Nephron (organoid): Measurements from ENCODE around the gene COL12A1.

Experiments used
- H3K27ac Mint-ChIP-seq, 3 experiments: 2 replicates each; pipeline ENCODE4 v1.8.0; 2020; ENCODE audit warnings: mixed read lengths in 3 of 3, mild to moderate bottlenecking in 2 of 3, moderate library complexity in 1 of 3
- H3K27me3 Mint-ChIP-seq: 2 replicates; pipeline ENCODE4 v1.8.0; 2021; ENCODE audit warnings: low read depth, mild to moderate bottlenecking, moderate library complexity, mixed read lengths
- H3K36me3 Mint-ChIP-seq: 2 replicates; pipeline ENCODE4 v1.8.0; 2020; ENCODE audit warnings: low read depth, mixed read lengths
- H3K4me1 Mint-ChIP-seq: 2 replicates; pipeline ENCODE4 v1.8.0; 2020; ENCODE audit warnings: mixed read lengths
- H3K4me3 Mint-ChIP-seq, 3 experiments: 2 replicates each; pipeline ENCODE4 v1.8.0; 2020; ENCODE audit warnings: mild to moderate bottlenecking in 3 of 3, mixed read lengths in 3 of 3, moderate library complexity in 2 of 3
- H3K9me3 Mint-ChIP-seq: 2 replicates; pipeline ENCODE4 v1.8.0; 2020; ENCODE audit warnings: mixed read lengths
- TF ChIP-seq, protein P1 (sequence below), 3 experiments: fragments of 200-600 bp; sonication (generic); IDR thresholded peaks; one replicate each; pipeline ENCODE4 v1.5.0; 2021; ENCODE audit warnings: antibody characterized with exemption in 3 of 3; ENCODE audit not compliant: unreplicated experiment in 3 of 3

COL12A1 gene

DNA sequence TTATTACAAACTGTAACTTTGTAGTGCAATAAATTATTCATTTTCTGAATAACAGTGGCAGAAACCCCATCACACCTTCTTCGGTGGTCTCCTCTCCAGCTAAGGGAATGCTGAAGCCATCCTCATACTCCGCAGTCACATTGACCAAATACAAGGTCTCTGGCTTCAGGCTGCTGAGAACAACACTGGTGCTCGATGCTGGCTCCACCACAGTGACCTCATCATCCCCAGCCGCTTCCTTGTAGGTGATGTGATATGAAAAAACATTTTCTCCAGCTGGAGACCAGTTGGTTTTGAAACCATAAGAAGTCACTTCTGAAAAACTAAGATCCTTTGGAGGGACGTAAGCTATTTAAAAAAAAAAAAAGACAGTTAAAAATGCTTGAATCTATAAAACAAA lies 25.0 kb downstream of the COL12A1 start:
- H3K4me1 Mint-ChIP-seq, result no peaks in the 10 kb centered on the region
- H3K36me3 Mint-ChIP-seq, result peaks cover 61% of the 10 kb centered on the region
- peaks cover 9% of the 10 kb centered on the region for H3K9me3 Mint-ChIP-seq
- TF ChIP-seq, protein P1, sequence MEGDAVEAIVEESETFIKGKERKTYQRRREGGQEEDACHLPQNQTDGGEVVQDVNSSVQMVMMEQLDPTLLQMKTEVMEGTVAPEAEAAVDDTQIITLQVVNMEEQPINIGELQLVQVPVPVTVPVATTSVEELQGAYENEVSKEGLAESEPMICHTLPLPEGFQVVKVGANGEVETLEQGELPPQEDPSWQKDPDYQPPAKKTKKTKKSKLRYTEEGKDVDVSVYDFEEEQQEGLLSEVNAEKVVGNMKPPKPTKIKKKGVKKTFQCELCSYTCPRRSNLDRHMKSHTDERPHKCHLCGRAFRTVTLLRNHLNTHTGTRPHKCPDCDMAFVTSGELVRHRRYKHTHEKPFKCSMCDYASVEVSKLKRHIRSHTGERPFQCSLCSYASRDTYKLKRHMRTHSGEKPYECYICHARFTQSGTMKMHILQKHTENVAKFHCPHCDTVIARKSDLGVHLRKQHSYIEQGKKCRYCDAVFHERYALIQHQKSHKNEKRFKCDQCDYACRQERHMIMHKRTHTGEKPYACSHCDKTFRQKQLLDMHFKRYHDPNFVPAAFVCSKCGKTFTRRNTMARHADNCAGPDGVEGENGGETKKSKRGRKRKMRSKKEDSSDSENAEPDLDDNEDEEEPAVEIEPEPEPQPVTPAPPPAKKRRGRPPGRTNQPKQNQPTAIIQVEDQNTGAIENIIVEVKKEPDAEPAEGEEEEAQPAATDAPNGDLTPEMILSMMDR (IDR thresholded peaks at IDR 0.05; ENCODE audit: unreplicated experiment in 3 of 3), result no peak
- no peaks in the 10 kb centered on the region for H3K27me3 Mint-ChIP-seq
- no peak overlapping the region for H3K27ac Mint-ChIP-seq
- no peak overlapping the region for H3K4me3 Mint-ChIP-seq

DNA sequence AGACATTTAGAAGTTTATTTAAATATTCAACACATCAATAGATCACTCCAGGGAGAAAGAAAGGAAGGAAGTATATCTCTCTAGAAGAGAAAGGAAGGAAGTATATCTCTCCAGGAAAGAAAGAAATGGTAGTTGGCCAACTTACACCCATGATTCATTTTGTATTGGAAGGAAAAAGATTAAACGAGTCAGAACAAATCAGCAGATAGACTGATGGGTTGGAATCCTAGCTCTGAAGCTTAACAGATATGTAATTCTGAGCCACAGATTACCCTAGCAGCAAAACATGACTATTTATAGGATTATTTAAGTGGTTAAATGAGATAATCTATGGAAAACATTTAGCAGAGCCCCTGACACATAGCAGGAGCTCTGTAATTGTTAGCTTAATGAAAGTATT lies 27.1 kb downstream of the COL12A1 start:
- H3K4me3 Mint-ChIP-seq, result no peak overlapping the region
- H3K4me1 Mint-ChIP-seq, result peaks cover 3% of the 10 kb centered on the region
- peaks cover 50% of the 10 kb centered on the region for H3K36me3 Mint-ChIP-seq
- TF ChIP-seq, protein P1 (IDR thresholded peaks at IDR 0.05; ENCODE audit: unreplicated experiment in 3 of 3), result no peak
- H3K9me3 Mint-ChIP-seq, result no peaks in the 10 kb centered on the region
- no peaks in the 10 kb centered on the region for H3K27me3 Mint-ChIP-seq
- H3K27ac Mint-ChIP-seq, result no peak overlapping the region

DNA sequence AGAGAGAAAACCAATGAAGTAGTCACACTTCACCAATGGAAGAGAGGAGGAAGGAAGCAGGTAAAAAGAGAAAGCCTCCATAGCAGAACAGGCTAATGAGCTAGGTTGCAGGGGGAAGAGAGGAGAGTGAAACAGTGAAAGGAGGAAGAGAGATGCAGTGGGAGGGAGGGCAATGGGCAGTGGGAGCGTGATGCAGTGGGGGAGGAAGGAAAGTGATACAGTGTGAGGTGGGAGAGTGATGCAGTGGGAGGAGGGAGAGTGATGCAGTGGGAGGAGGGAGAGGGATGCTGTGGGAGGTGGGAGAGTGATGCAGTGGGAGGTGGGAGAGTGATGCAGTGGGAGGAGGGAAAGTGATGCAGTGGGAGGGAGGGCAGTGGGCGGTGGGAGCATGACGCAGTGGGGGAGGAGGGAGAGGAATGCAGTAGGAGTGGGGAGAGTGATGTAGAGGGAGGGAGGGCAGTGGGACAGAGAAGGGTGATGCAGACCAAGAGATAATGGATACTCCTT lies 29.7 kb downstream of the COL12A1 start:
- Mint-ChIP-seq H3K4me3 (no peak overlapping the region), H3K27ac (no peak overlapping the region), H3K27me3 (no peaks in the 10 kb centered on the region), H3K9me3 (no peaks in the 10 kb centered on the region), H3K36me3 (peaks cover 32% of the 10 kb centered on the region), H3K4me1 (peaks cover 12% of the 10 kb centered on the region)
- TF ChIP-seq, protein P1 (IDR thresholded peaks at IDR 0.05; ENCODE audit: unreplicated experiment in 3 of 3), result no peak

DNA sequence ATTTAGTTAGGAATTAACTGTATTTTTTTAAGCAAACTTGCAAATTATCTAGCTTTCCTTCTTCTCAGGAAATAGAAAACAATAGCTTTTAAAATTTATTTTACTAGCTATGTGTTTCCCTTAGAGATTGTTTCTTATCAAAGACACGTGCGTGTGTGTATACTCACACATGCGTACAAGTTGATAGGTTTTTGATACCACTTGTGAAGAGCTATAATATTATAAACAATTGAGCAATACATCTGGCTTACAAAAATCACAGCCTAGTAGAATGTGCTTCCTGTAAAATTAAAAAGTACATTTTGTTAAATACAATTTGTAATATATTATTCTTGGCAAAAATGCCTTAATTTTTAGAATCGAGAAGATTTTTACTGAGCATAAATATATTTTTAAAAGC lies 33.9 kb downstream of the COL12A1 start:
- peaks cover 46% of the 10 kb centered on the region for H3K4me1 Mint-ChIP-seq
- peaks cover 16% of the 10 kb centered on the region for H3K36me3 Mint-ChIP-seq

DNA sequence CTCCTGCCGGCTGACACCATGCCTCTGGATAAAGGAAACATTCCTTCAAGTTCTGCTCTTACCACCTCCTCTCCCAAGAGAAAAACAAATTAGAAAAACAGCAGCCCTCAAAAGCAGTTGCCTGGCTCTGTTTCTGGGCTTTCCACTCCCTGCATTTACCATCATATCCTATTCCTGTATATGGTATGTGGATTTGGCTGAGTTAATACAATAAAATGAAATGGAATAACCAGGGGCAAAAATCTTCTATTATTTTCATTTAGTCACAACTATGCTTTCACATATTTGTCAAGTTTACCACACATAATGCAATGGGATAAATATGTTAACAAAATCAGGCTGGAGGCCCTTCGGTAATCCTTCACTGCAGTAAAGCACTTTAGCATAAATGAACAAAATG lies 34.3 kb downstream of the COL12A1 start:
- Mint-ChIP-seq H3K27me3 (no peaks in the 10 kb centered on the region), H3K36me3 (peaks cover 16% of the 10 kb centered on the region), H3K4me1 (peaks cover 51% of the 10 kb centered on the region), H3K9me3 (no peaks in the 10 kb centered on the region), H3K27ac (peak overlapping the region; percentile 69 to 82 (median 77)), H3K4me3 (peak overlapping the region in 1 of 3 experiments; percentile 18)
- TF ChIP-seq, protein P1 (IDR thresholded peaks at IDR 0.05; ENCODE audit: unreplicated experiment in 3 of 3), result no peak

More for the DNA sequence above, 33.9 kb downstream of the COL12A1 start:
- H3K27me3 Mint-ChIP-seq, result no peaks in the 10 kb centered on the region
- peak overlapping the region; percentile 69 to 82 (median 77) for H3K27ac Mint-ChIP-seq
- TF ChIP-seq, protein P1 (IDR thresholded peaks at IDR 0.05; ENCODE audit: unreplicated experiment in 3 of 3), result no peak
- H3K4me3 Mint-ChIP-seq, result no peak overlapping the region
- H3K9me3 Mint-ChIP-seq, result no peaks in the 10 kb centered on the region
